Measurements from ENCODE around the gene TRABD2B.

- TF ChIP-seq MAX (IDR thresholded peaks at IDR 0.05) (no peak), CEBPB (IDR thresholded peaks at IDR 0.05) (no peak), TAF1 (IDR thresholded peaks at IDR 0.05; ENCODE audit: low read depth) (no peak), NFIC (IDR thresholded peaks at IDR 0.05) (no peak), RAD21 (IDR thresholded peaks at IDR 0.05; ENCODE audit: low read depth) (no peak), FOXM1 (IDR thresholded peaks at IDR 0.05; ENCODE audit: borderline replicate concordance, low read depth) (no peak), TEAD4 (IDR thresholded peaks at IDR 0.05) (no peak), EP300 (IDR thresholded peaks at IDR 0.05; ENCODE audit: borderline replicate concordance) (no peak), CREB1 (IDR thresholded peaks at IDR 0.05; ENCODE audit: low read depth) (no peak)
- TF ChIP-seq, protein P1, sequence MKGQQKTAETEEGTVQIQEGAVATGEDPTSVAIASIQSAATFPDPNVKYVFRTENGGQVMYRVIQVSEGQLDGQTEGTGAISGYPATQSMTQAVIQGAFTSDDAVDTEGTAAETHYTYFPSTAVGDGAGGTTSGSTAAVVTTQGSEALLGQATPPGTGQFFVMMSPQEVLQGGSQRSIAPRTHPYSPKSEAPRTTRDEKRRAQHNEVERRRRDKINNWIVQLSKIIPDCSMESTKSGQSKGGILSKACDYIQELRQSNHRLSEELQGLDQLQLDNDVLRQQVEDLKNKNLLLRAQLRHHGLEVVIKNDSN (IDR thresholded peaks at IDR 0.05): no peak
Observed at GRCh38 chr1:47713333-47713953, 283.7 kb downstream of the TRABD2B start.
